Measurements from ENCODE around the gene MLC1.

GRCh38 chr22:50058061-50058905 lies 26.9 kb downstream of the MLC1 start, which contains the start of gene TTLL8:
- no peak for TF ChIP-seq CTCF (IDR thresholded peaks at IDR 0.05)
- TF ChIP-seq POLR2A (IDR thresholded peaks at IDR 0.05): no peak
